Neural cell (in vitro differentiated cells): ENCODE results near the gene PLCH1. TPM values are rescaled to one million over a fixed set of nuclear protein-coding genes. Genes with fewer than 3 reads are reported as not detected.

ENCODE experiments used
- H2AFZ ChIP-seq: fragments of 200-600, 300-800 bp; sonication (generic), shearing (Covaris generic); 2 replicates; pipeline ENCODE4 v1.6.0; 2014; ENCODE audit warnings: low read depth, mild to moderate bottlenecking, antibody characterized with exemption, low read length, moderate library complexity
- H3F3A ChIP-seq: fragments of 200-600 bp; shearing (Covaris generic); 2 replicates; pipeline ENCODE4 v1.6.1; 2016; ENCODE audit warnings: mild to moderate bottlenecking, moderate library complexity, mixed read lengths, antibody characterized with exemption, low read length; ENCODE audit not compliant: insufficient read depth, poor library complexity, severe bottlenecking
- H3K27ac ChIP-seq: fragments of 200-600, 300-800 bp; sonication (generic), shearing (Covaris generic); 2 replicates; pipeline ENCODE4 v1.5.1; 2014; ENCODE audit warnings: mild to moderate bottlenecking, low read length, moderate library complexity
- H3K27me3 ChIP-seq: fragments of 300-800, 200-600 bp; sonication (generic), shearing (Covaris generic); 2 replicates; pipeline ENCODE4 v1.6.0; 2014; ENCODE audit warnings: mild to moderate bottlenecking, low read depth, low read length, moderate library complexity; ENCODE audit not compliant: insufficient read depth
- H3K36me3 ChIP-seq: fragments of 300-800, 200-600 bp; sonication (generic), shearing (Covaris generic); 2 replicates; pipeline ENCODE4 v1.5.1; 2014; ENCODE audit warnings: mild to moderate bottlenecking, antibody characterized with exemption, low read length, moderate library complexity; ENCODE audit not compliant: insufficient read depth
- H3K4me2 ChIP-seq: fragments of 300-800, 200-600 bp; sonication (generic), shearing (Covaris generic); 2 replicates; pipeline ENCODE4 v1.6.0; 2014; ENCODE audit warnings: mild to moderate bottlenecking, low read length
- H3K4me3 ChIP-seq: fragments of 300-800, 200-600 bp; sonication (generic), shearing (Covaris generic); 2 replicates; pipeline ENCODE4 v1.5.1; 2014; ENCODE audit warnings: mild to moderate bottlenecking, low read length, moderate library complexity
- H3K79me2 ChIP-seq: fragments of 200-600 bp; shearing (Covaris generic); replicated peaks from 2 replicates; pipeline ENCODE4 v1.6.0; 2014; ENCODE audit warnings: mild to moderate bottlenecking, low read length, moderate library complexity; ENCODE audit not compliant: insufficient read depth
- H3K9ac ChIP-seq: fragments of 300-800, 200-600 bp; sonication (generic), shearing (Covaris generic); 2 replicates; pipeline ENCODE4 v1.6.1; 2016; ENCODE audit warnings: mild to moderate bottlenecking, low read length, mixed read lengths
- H3K9me2 ChIP-seq: fragments of 200-600 bp; shearing (Covaris generic); 2 replicates; pipeline ENCODE4 v1.6.1; 2016; ENCODE audit warnings: mild to moderate bottlenecking, low read length, mixed read lengths; ENCODE audit not compliant: insufficient read depth
- H3K9me3 ChIP-seq: fragments of 200-600, 300-800 bp; sonication (generic), shearing (Covaris generic); 2 replicates; pipeline ENCODE4 v1.6.1; 2016; ENCODE audit warnings: mild to moderate bottlenecking, mixed run types, low read length, moderate library complexity, mixed read lengths
- H4K20me1 ChIP-seq: fragments of 200-600 bp; shearing (Covaris generic); 2 replicates; pipeline ENCODE4 v1.6.1; 2016; ENCODE audit warnings: mild to moderate bottlenecking, mixed run types; ENCODE audit not compliant: insufficient read depth
- CTCF ChIP-seq: fragments of 450-650 bp; IDR thresholded peaks from 2 replicates; pipeline ENCODE4 v1.5.1; 2014; ENCODE audit warnings: antibody characterized with exemption, mild to moderate bottlenecking, moderate library complexity; ENCODE audit not compliant: poor library complexity, severe bottlenecking
- EP300 ChIP-seq: fragments of 450-650 bp; conservative IDR thresholded peaks from 2 replicates; pipeline ENCODE4 v1.6.1; 2014; ENCODE audit warnings: antibody characterized with exemption, mild to moderate bottlenecking, moderate library complexity; ENCODE audit not compliant: poor library complexity, severe bottlenecking
- EZH2 ChIP-seq: fragments of 200-600, 300-800 bp; shearing (Covaris generic), sonication (generic); IDR thresholded peaks from 2 replicates; pipeline ENCODE4 v1.6.1; 2014; ENCODE audit warnings: antibody characterized with exemption, low read length, borderline replicate concordance, mild to moderate bottlenecking; ENCODE audit not compliant: insufficient read depth, poor library complexity, severe bottlenecking
- MXI1 ChIP-seq: fragments of 450-650 bp; conservative IDR thresholded peaks from 2 replicates; pipeline ENCODE4 v1.6.1; 2014; ENCODE audit warnings: antibody characterized with exemption, mild to moderate bottlenecking; ENCODE audit not compliant: poor library complexity, severe bottlenecking
- POLR2AphosphoS5 ChIP-seq: IDR thresholded peaks from 2 replicates; pipeline ENCODE4 v1.6.1; 2012
- RAD21 ChIP-seq: fragments of 450-650 bp; conservative IDR thresholded peaks from 2 replicates; pipeline ENCODE4 v1.6.1; 2014; ENCODE audit warnings: antibody characterized with exemption, mild to moderate bottlenecking, moderate library complexity
- REST ChIP-seq: IDR thresholded peaks from 2 replicates; pipeline ENCODE4 v1.6.1; 2012; ENCODE audit warnings: borderline replicate concordance
- SMC3 ChIP-seq: fragments of 450-650 bp; conservative IDR thresholded peaks from 2 replicates; pipeline ENCODE4 v1.6.1; 2014; ENCODE audit warnings: antibody characterized with exemption, mild to moderate bottlenecking, moderate library complexity; ENCODE audit not compliant: poor library complexity
- TAF1 ChIP-seq: IDR thresholded peaks from 2 replicates; pipeline ENCODE4 v1.6.1; 2012; ENCODE audit warnings: low read depth
- polyA plus RNA-seq: library from polyadenylated mRNA; depleted of rRNA; stranded (reverse); fragments of >200 nt; gene quantifications from 2 replicates; pipeline ENCODE4 v1.2.3, GENCODE V29; 2014

Gene PLCH1
- polyA plus RNA-seq, 1 donor from 2014 or later = 13.5 TPM

GRCh38 chr3:155658006-155658405 lies 86.9 kb downstream of the PLCH1 start:
- TF ChIP-seq TAF1 = no peak
- TF ChIP-seq REST = no peak
- TF ChIP-seq MXI1 = no peak
- no peak for TF ChIP-seq SMC3
- TF ChIP-seq CTCF = no peak
- TF ChIP-seq EZH2 = no peak
- TF ChIP-seq EP300 = no peak
- no peak for TF ChIP-seq POLR2AphosphoS5
- no peak for TF ChIP-seq RAD21

GRCh38 chr3:155657161-155657560 lies 87.7 kb downstream of the PLCH1 start:
- H3K27ac ChIP-seq = no peak overlapping the region
- TF ChIP-seq CTCF (no peak), POLR2AphosphoS5 (no peak), SMC3 (no peak), RAD21 (no peak), TAF1 (no peak), EZH2 (no peak), EP300 (no peak), REST (no peak), MXI1 (no peak)
- no peaks in the 10 kb centered on the region for H3F3A ChIP-seq
- no peak overlapping the region for H3K4me3 ChIP-seq
- no peaks in the 10 kb centered on the region for H4K20me1 ChIP-seq
- no peaks in the 10 kb centered on the region for H3K36me3 ChIP-seq
- H3K9me2 ChIP-seq = no peaks in the 10 kb centered on the region
- no peak overlapping the region for H3K4me2 ChIP-seq
- no peak overlapping the region for H2AFZ ChIP-seq
- H3K9me3 ChIP-seq = no peaks in the 10 kb centered on the region
- peaks cover 32% of the 10 kb centered on the region for H3K79me2 ChIP-seq
- H3K9ac ChIP-seq = no peak overlapping the region
- no peaks in the 10 kb centered on the region for H3K27me3 ChIP-seq

More at GRCh38 chr3:155658006-155658405, 86.9 kb downstream of the PLCH1 start:
- H3K79me2 ChIP-seq = peaks cover 32% of the 10 kb centered on the region
- no peak overlapping the region for H3K27ac ChIP-seq
- H3K9ac ChIP-seq = no peak overlapping the region
- H3K4me2 ChIP-seq = no peak overlapping the region
- no peaks in the 10 kb centered on the region for H3K9me3 ChIP-seq
- H2AFZ ChIP-seq = no peak overlapping the region
- H4K20me1 ChIP-seq = no peaks in the 10 kb centered on the region
- H3K36me3 ChIP-seq = no peaks in the 10 kb centered on the region
- no peaks in the 10 kb centered on the region for H3F3A ChIP-seq
- no peaks in the 10 kb centered on the region for H3K9me2 ChIP-seq
- H3K4me3 ChIP-seq = no peak overlapping the region
- no peaks in the 10 kb centered on the region for H3K27me3 ChIP-seq
